Measurements from ENCODE around the gene RFNG. TPM values are rescaled to one million over a fixed set of nuclear protein-coding genes. Genes with fewer than 3 reads are reported as not detected.

The RFNG gene
- total RNA-seq, 2 donors from 2014 or later: 30.6 to 32.1 TPM

DNA sequence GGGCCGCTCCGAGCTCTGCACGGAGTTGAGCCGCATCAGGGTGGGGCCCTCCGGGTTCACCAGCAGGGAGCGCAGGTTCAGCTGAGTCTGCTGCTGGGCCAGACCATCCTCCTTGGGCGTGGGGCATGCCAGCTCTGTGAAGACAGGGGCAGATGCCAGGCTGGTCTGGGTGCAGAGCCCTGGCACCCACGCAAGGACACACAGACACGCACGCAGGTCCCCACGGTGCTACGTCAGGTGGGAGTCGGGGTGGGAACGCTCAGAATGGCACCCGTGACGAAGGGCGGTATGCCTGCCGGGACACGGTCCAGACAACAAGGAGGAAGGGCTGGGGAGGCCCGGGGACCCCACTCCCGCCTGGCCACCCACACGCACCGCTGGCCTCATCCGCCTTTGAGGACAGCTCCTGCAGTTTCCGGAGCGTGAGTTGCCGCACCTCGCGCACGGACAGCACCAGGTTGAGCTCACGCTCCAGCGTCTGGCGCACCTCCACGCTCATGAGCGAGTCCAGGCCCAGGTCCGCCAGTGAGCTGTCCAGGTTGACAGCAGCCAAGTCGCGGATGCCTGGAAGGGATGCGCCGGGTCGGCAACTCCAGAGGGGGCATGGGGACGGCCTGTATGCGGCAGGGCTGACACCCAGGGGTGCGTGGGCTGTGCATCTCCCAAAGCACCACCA lies 29.3 kb upstream of the RFNG start:
- intact Hi-C loops (cut with DNase I): no loop called here
- H3K36me3 ChIP-seq: peaks cover 37% of the 10 kb centered on the region
- TF ChIP-seq, protein P1, sequence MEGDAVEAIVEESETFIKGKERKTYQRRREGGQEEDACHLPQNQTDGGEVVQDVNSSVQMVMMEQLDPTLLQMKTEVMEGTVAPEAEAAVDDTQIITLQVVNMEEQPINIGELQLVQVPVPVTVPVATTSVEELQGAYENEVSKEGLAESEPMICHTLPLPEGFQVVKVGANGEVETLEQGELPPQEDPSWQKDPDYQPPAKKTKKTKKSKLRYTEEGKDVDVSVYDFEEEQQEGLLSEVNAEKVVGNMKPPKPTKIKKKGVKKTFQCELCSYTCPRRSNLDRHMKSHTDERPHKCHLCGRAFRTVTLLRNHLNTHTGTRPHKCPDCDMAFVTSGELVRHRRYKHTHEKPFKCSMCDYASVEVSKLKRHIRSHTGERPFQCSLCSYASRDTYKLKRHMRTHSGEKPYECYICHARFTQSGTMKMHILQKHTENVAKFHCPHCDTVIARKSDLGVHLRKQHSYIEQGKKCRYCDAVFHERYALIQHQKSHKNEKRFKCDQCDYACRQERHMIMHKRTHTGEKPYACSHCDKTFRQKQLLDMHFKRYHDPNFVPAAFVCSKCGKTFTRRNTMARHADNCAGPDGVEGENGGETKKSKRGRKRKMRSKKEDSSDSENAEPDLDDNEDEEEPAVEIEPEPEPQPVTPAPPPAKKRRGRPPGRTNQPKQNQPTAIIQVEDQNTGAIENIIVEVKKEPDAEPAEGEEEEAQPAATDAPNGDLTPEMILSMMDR (IDR thresholded peaks at IDR 0.05): no peak

DNA sequence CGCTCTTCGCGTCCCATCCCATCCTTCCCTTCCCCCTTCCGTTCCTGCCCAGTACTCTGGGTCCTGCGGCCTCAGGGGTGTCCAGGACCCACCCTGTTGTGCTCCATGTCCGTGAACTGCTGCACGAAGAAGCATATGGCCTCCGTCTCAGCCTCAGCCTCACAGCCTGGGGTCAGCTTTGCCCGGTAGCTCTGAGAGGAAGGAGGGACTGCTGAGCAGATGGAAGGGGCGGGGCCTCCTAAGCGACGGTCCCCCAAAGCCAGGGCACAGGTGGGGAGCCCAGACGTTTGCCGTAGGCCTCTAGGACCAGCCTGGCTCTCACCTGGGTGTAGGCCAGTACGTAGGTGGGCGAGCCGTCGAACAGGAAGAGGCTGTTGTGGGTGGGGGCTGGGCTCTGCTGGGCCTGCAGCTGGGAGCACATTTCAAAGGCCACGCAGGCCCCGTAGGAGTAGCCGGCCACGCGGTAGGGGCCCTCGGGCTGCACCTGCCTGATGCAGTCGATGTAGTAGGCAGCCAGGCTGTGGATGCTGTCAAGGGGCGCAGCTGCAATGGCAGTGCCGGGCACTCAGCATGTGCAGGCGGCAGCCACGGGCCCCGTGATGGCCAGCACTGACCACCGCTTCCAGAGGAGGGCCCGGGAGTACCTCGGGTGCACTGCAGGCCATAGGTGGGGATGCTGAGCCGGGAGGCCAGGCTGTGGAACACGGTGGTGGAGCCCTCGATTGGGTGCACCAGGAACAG lies 28.6 kb upstream of the RFNG start:
- H3K27ac ChIP-seq: no peak overlapping the region
- H3K36me3 ChIP-seq: peaks cover 30% of the 10 kb centered on the region
- intact Hi-C loops (cut with DNase I): no loop called here
- H3K9ac ChIP-seq (ENCODE audit: low read depth in 2 of 2, low read length in 2 of 2): no peak overlapping the region
- TF ChIP-seq, protein P1 (IDR thresholded peaks at IDR 0.05): no peak
- no peaks in the 10 kb centered on the region for H3K27me3 ChIP-seq
- DNase-seq: no peak
- H3K4me1 ChIP-seq: no peaks in the 10 kb centered on the region
- H3K9me3 ChIP-seq: no peaks in the 10 kb centered on the region
- H3K4me3 ChIP-seq: no peak overlapping the region

More for the DNA sequence above, 29.3 kb upstream of the RFNG start:
- DNase-seq: no peak
- no peak overlapping the region for H3K27ac ChIP-seq
- H3K27me3 ChIP-seq: no peaks in the 10 kb centered on the region
- no peaks in the 10 kb centered on the region for H3K9me3 ChIP-seq
- H3K4me1 ChIP-seq: no peaks in the 10 kb centered on the region
- no peak overlapping the region for H3K9ac ChIP-seq (ENCODE audit: low read depth in 2 of 2, low read length in 2 of 2)
- no peak overlapping the region for H3K4me3 ChIP-seq

DNA sequence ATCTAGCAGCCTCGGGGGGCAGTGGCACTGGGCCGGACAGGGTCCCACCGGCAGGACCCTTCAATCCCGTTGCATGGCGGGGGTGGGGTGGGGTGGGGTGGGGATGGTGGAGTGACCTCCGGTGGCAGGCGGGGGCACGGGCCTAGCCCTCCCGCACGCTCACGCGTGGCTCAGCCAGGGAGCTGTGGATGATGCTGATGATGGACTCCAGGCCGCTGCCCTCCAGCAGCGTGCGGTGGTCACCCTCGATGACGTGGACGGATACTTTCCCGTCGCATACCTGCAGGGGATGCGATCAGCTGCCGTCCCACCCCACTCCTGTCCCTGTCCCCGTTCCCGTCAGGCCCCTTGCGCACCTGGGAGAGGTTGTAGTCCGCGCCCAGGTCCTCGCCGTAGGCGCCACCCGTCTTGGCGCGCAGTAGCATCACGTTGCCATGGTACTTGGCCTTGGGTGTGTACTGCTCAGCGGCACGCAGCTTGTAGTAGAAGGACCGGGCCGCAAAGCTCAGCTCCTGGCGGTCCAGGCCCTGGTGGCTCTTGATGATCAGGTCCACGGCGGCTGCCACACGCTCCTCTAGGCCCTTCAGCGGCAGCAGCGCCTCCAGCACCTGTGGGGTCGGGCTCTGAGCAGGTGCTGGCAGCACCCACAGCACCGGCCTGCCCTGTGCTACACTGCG lies 27.5 kb upstream of the RFNG start:
- Histone ChIP-seq H3K9me3 (no peaks in the 10 kb centered on the region), H3K9ac (ENCODE audit: low read depth in 2 of 2, low read length in 2 of 2) (no peak overlapping the region), H3K27me3 (no peaks in the 10 kb centered on the region), H3K36me3 (peaks cover 26% of the 10 kb centered on the region), H3K4me1 (no peaks in the 10 kb centered on the region), H3K27ac (no peak overlapping the region), H3K4me3 (no peak overlapping the region)
- intact Hi-C loops (cut with DNase I): no loop called here
- TF ChIP-seq, protein P1 (IDR thresholded peaks at IDR 0.05): no peak
- DNase-seq: no peak

DNA sequence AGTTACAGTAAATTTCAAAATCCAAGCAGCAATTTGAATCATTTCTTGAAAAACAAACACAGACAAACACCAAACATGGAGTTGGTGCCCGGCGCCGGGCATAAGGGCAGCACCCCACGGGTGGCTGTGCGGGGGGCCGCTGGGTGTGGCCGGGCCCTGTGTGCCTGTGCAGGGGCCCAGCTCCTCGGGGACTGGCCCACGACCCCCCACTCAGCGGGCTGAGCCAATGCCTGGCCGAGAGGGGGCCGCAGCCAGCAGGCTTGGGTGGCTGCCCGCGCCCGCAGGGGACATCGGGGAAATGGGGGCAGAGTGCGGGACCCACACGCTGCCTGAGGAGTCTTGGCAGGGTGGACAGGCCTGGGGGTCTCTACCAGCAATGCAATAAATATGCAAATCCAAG lies 26.8 kb upstream of the RFNG start:
- H3K9ac ChIP-seq (ENCODE audit: low read depth in 2 of 2, low read length in 2 of 2): no peak overlapping the region
- no peaks in the 10 kb centered on the region for H3K9me3 ChIP-seq
- TF ChIP-seq, protein P1 (IDR thresholded peaks at IDR 0.05): no peak
- no peak overlapping the region for H3K27ac ChIP-seq
- intact Hi-C loops (cut with DNase I): no loop called here
- no peak for DNase-seq
- no peaks in the 10 kb centered on the region for H3K4me1 ChIP-seq
- H3K36me3 ChIP-seq: peaks cover 24% of the 10 kb centered on the region
- H3K4me3 ChIP-seq: no peak overlapping the region
- H3K27me3 ChIP-seq: no peaks in the 10 kb centered on the region

DNA sequence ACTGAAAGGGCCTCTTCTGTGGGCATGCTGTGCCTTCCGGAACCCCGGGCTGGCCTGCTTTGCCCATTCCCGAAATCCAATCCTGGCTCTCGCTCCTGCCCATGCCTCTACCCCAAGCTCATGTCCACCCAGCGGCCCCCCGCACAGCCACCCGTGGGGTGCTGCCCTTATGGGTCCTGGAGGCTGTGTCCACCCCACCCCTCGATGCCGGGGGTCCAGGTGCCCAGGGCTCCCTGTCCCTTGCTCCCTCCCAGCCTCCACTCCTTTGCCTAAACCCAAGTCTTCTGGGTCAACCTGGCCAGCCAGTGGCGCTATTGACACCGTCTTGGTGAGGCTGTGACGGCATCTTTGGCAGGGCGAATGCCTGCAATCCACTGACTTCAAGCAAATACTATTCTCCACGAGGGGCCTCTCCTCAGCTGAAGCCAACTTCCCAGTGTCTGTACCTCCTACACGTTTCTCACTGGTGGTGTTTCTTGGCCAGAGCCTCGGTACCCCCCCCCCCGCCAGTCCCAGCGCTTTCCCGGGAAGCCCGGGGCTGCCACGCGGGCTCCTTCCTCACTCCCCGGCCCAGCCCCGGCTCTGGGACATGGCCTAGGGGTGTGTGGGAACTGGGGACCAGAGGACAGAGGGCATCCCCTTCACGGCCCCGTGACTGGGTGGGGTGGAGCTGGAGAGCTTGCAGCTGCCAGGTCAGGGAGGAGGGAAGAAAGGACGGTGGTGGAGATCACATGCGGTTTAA lies 26.2 kb upstream of the RFNG start:
- Histone ChIP-seq H3K9ac (ENCODE audit: low read depth in 2 of 2, low read length in 2 of 2) (no peak overlapping the region), H3K27ac (no peak overlapping the region), H3K36me3 (peaks cover 17% of the 10 kb centered on the region), H3K9me3 (no peaks in the 10 kb centered on the region), H3K4me3 (no peak overlapping the region), H3K27me3 (no peaks in the 10 kb centered on the region), H3K4me1 (no peaks in the 10 kb centered on the region)
- intact Hi-C loops (cut with DNase I): no loop called here
- DNase-seq: no peak
- TF ChIP-seq, protein P1 (IDR thresholded peaks at IDR 0.05): no peak

All from colonic mucosa (tissue), 4 donors.